Measurements from ENCODE around the gene C17orf75. TPM values are rescaled to one million over a fixed set of nuclear protein-coding genes. Genes with fewer than 3 reads are reported as not detected.

The C17orf75 gene
- total RNA-seq, 1 experiment from 2014 or later, result 22.5 TPM

- ChIA-PET RAD21 (ENCODE audit: low non-redundant PET in 1 of 2, low total read pairs in 2 of 2, uncharacterized antibody in 2 of 2, unreplicated experiment in 2 of 2) (interaction anchor here in 1 of 2 experiments (0.6 kb wide), 1 partner anchor 42 kb away, joined by 4 read pairs; no protein-coding TSS in a partner anchor), CTCF (no interaction called here), POLR2A (no interaction called here)
- no peak overlapping the region for H3K4me2 ChIP-seq (ENCODE audit: low read length)
- no peaks in the 10 kb centered on the region for H3K27me3 ChIP-seq (ENCODE audit: insufficient read depth, low read length)
- no peaks in the 10 kb centered on the region for H3K4me1 ChIP-seq (ENCODE audit: control insufficient read depth in 1 of 2, insufficient read depth in 2 of 2, low read length in 2 of 2)
- no peaks in the 10 kb centered on the region for H3K79me2 ChIP-seq (ENCODE audit: insufficient read depth, low read length)
- no peaks in the 10 kb centered on the region for H3K9me3 ChIP-seq (ENCODE audit: control insufficient read depth in 1 of 2, insufficient read depth in 1 of 2, low read depth in 1 of 2, low read length in 2 of 2)
- DNase-seq (ENCODE audit: low read depth, low spot score) (no peak), ATAC-seq (no peak)
- no peaks in the 10 kb centered on the region for H3K36me3 ChIP-seq (ENCODE audit: control insufficient read depth in 1 of 2, insufficient read depth in 2 of 2, low read length in 2 of 2)
- H4K20me1 ChIP-seq (ENCODE audit: insufficient read depth), result no peaks in the 10 kb centered on the region
- H3K9me2 ChIP-seq (ENCODE audit: insufficient read depth), result no peaks in the 10 kb centered on the region
- TF ChIP-seq TCF7L2 (IDR thresholded peaks at IDR 0.05; ENCODE audit: borderline replicate concordance, extremely low read depth, insufficient read depth, insufficient read length), result no peak
- TF ChIP-seq ZBTB33 (IDR thresholded peaks at IDR 0.05; ENCODE audit: extremely low read depth, insufficient replicate concordance, low read length), result no peak
- TF ChIP-seq EZH2phosphoT487 (IDR thresholded peaks at IDR 0.05; ENCODE audit: borderline replicate concordance), result no peak
- TF ChIP-seq EZH2 (IDR thresholded peaks at IDR 0.05), result no peak
- no peak for TF ChIP-seq POLR2A (IDR thresholded peaks at IDR 0.05; ENCODE audit: borderline replicate concordance, extremely low read depth, insufficient read depth, insufficient read length)
- no peak for TF ChIP-seq EGR1 (IDR thresholded peaks at IDR 0.05; ENCODE audit: low read depth)
- no peak for TF ChIP-seq FOSL1 (IDR thresholded peaks at IDR 0.05; ENCODE audit: low read depth)
- TF ChIP-seq ATF3 (IDR thresholded peaks at IDR 0.05), result no peak
- no peak for TF ChIP-seq YY1 (IDR thresholded peaks at IDR 0.05; ENCODE audit: extremely low read depth, insufficient replicate concordance, low read depth, low read length)
- no peak for TF ChIP-seq CBX3 (IDR thresholded peaks at IDR 0.05; ENCODE audit: low read depth)
- TF ChIP-seq REST (IDR thresholded peaks at IDR 0.05; ENCODE audit: low read depth), result no peak
- no peak for TF ChIP-seq POLR2AphosphoS5 (IDR thresholded peaks at IDR 0.05; ENCODE audit: low read depth, low read length)
- no peak overlapping the region for H3K4me3 ChIP-seq (replicated peaks in 1 of 2; ENCODE audit: low read depth in 1 of 2, low read length in 2 of 2)
- no TSS peak for BruUV-seq (replicated peaks)
- H2AFZ ChIP-seq (ENCODE audit: low read depth, low read length, poor library complexity, severe bottlenecking), result no peak overlapping the region
- no peak overlapping the region for H3K27ac ChIP-seq (ENCODE audit: low read depth, low read length)
- H3K9ac ChIP-seq (ENCODE audit: low read length), result no peak overlapping the region
- intact Hi-C loops (cut with micrococcal nuclease), result no loop called here
Measured at GRCh38 chr17:32303781-32304288, 38.1 kb downstream of the C17orf75 start.

All from HCT116 (cell line).